NCI-H146 (cell line): ENCODE measurements around the gene OR5K4.
"Not testable (repeated sequence)": the region's sequence is repeated elsewhere in the genome, so short reads cannot be mapped to it uniquely, and the experiment has no call there.

Experiments
- DNase-seq: peaks from one replicate; lab custom pipeline; 2025; lab: John Stamatoyannopoulos, UW

Gene OR5K4

DNA sequence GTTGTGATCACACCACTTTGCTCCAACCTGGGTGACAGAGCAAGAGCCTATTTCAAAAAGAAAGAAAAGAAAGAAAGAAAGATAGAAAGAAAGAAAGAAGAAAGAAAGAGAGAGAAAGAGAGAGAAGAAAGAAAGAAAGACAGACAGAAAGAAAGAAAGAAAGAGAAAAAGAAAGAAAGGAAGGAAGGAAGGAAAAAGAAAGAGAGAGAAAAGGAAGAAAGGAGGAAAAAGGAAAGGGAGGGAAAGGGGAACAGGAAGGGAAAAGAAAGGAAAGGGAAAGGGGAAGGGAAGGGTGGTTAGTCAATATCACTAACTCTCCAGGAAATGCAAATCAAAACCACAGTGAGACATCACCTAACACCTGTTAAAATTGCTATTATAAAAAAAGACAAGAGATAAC lies 18.2 kb downstream of the OR5K4 start:
- DNase-seq: no peak

GRCh38 chr3:98372445-98372844 lies 18.8 kb downstream of the OR5K4 start:
- DNase-seq: no peak

- no peak for DNase-seq
Observed at GRCh38 chr3:98376631-98377030, 23.0 kb downstream of the OR5K4 start.

DNA sequence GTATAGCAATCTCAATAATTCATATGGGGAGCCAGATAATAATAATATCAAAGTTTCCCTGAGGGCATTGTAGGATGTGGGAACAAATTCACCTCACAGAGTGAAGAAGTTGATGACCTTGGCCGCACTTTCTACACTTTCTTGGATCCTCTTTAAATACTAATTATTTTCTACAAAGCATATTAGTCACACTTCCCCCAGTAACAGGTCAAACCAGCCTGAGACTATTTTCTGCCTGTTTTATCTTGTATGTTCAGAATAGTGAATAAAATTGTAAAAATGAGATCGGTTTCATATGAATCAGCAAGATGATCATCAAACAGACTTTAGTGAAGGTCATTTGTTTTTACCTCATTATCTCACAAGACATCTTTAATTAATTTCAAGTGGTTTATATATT lies 34.5 kb downstream of the OR5K4 start:
- no peak for DNase-seq

DNA sequence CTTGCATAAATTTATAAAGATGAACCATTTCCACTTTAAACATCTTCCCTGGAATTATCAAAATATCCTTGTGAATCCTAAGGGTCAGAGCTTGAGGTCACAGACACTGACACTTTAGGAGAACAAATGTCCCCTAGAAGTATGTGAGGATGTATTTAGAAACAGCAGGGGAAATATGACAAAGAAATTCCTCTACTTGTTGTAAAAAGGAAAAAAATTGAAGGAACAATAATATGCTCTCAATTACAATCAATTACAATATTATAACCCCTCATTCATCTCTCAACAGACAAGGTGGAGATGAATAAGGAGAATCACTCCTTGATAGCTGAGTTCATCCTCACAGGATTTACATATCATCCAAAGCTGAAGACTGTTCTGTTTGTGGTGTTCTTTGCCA lies 36.7 kb downstream of the OR5K4 start, which contains the start of gene OR5K3:
OR5K3 (plus strand) TSS at position 301 of the 400 bp plus-strand sequence; CDS start at position 301, 0 bp downstream.
- DNase-seq: no peak

- DNase-seq: no peak
Observed at GRCh38 chr3:98395101-98395500, 41.4 kb downstream of the OR5K4 start.

DNA sequence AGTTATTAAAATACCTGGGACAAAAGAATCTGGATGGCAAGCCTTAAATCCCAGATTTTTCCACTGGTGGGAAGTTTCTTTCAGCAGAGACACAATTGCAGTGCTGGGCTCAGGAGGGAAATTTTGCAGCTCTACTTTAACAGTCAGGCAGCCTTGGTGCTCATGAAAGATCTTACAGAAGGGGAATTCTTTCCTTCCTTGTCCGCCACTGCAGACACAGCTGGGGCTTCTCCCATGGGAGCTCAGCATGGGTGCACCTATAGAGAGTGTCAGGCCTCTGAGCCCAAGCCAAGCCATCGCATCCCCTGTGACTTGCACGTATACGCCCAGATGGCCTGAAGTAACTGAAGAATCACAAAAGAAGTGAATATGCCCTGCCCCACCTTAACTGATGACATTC lies 42.8 kb downstream of the OR5K4 start:
- not testable (repeated sequence) for DNase-seq

- DNase-seq: no peak
Observed at GRCh38 chr3:98398513-98398912, 44.9 kb downstream of the OR5K4 start.

DNA sequence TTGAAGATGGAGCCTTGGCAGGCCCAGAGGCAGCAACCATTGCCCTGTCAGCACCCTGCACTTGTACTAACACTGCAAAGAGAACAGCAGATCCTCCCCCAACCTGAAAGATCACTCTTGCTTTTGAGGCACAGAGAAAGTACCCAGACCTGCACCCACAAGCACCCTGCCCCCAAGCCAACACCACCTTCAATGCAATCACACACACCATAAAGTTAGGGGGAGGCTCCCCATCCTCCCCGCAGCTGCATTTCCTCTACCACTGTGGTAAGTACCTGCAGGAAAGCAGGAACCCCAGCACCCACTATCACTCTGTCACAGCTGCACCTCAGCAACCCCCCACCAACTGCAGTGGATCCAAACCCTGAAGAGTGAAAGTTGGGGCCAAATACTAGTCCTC lies 48.9 kb downstream of the OR5K4 start:
- no peak for DNase-seq

- no peak for DNase-seq
Observed at GRCh38 chr3:98404010-98404409, 50.4 kb downstream of the OR5K4 start.
